HepG2 (cell line): ENCODE measurements around the gene LIPE. TPM values are rescaled to one million over a fixed set of nuclear protein-coding genes. Genes with fewer than 3 reads are reported as not detected.

Experiments
- BRD4 ChIP-seq: sonication (generic); formaldehyde crosslinking; IDR thresholded peaks from 2 replicates; pipeline ENCODE4 v1.4.0; 2020; ENCODE audit warnings: missing genetic modification reagents
- ERF ChIP-seq: IDR thresholded peaks from 2 replicates; pipeline ENCODE4 v1.6.1; 2018; ENCODE audit warnings: missing biosample characterization, missing genetic modification reagents
- ESRRA ChIP-seq: sonication (generic); formaldehyde crosslinking; IDR thresholded peaks from 2 replicates; pipeline ENCODE4 v1.5.1; 2020; ENCODE audit warnings: mild to moderate bottlenecking, low read depth, missing genetic modification reagents
- FOXC1 ChIP-seq: sonication (generic); formaldehyde crosslinking; IDR thresholded peaks from 2 replicates; pipeline ENCODE4 v1.8.0; 2022; ENCODE audit warnings: mild to moderate bottlenecking, missing genetic modification reagents, borderline replicate concordance
- HDAC1 ChIP-seq: sonication (generic); formaldehyde crosslinking; IDR thresholded peaks from 2 replicates; pipeline ENCODE4 v1.5.1; 2020; ENCODE audit warnings: mild to moderate bottlenecking, missing genetic modification reagents
- HNF4A ChIP-seq: sonication (generic); formaldehyde crosslinking; IDR thresholded peaks from 2 replicates; pipeline ENCODE4 v1.4.0; 2020; ENCODE audit warnings: missing genetic modification reagents
- HNF4G ChIP-seq, 2 experiments: sonication (generic) in 1 of 2; formaldehyde crosslinking in 1 of 2; IDR thresholded peaks; 2 replicates each; pipeline versions ENCODE4 v1.4.0 to v1.6.1; 2011 to 2020; ENCODE audit warnings: borderline replicate concordance in 2 of 2, low read depth in 2 of 2, mild to moderate bottlenecking in 2 of 2, low read length in 1 of 2, missing genetic modification reagents in 1 of 2, moderate library complexity in 1 of 2
- KLF16 ChIP-seq, 2 experiments: sonication (generic) in 1 of 2; formaldehyde crosslinking in 1 of 2; IDR thresholded peaks; 2 replicates each; pipeline versions ENCODE4 v1.6.1 to v1.8.0; 2016 to 2023; ENCODE audit warnings: missing genetic modification reagents in 2 of 2, missing compliant biosample characterization in 1 of 2
- NCOA2 ChIP-seq: sonication (generic); formaldehyde crosslinking; IDR thresholded peaks from 2 replicates; pipeline ENCODE4 v1.8.0; 2022; ENCODE audit warnings: inconsistent platforms
- NFE2 ChIP-seq: sonication (generic); formaldehyde crosslinking; IDR thresholded peaks from 2 replicates; pipeline ENCODE4 v1.4.0; 2020; ENCODE audit warnings: missing genetic modification reagents
- NFYB ChIP-seq: sonication (generic); formaldehyde crosslinking; IDR thresholded peaks from 2 replicates; pipeline ENCODE4 v1.4.0; 2020; ENCODE audit warnings: missing genetic modification reagents
- NR2F2 ChIP-seq: IDR thresholded peaks from 2 replicates; pipeline ENCODE4 v1.6.1; 2012; ENCODE audit warnings: low read depth, inconsistent platforms, borderline replicate concordance
- PCBP1 ChIP-seq: fragments of 200-400 bp; formaldehyde crosslinking; IDR thresholded peaks from 2 replicates; pipeline ENCODE4 v1.6.1; 2017; ENCODE audit warnings: mild to moderate bottlenecking, low read depth, low read length, borderline replicate concordance
- SMAD9 ChIP-seq: sonication (generic); formaldehyde crosslinking; IDR thresholded peaks from 2 replicates; pipeline ENCODE4 v1.5.1; 2020; ENCODE audit warnings: mild to moderate bottlenecking, missing genetic modification reagents
- TAF1 ChIP-seq: sonication (generic); formaldehyde crosslinking; IDR thresholded peaks from 2 replicates; pipeline ENCODE4 v1.4.0; 2020; ENCODE audit warnings: missing genetic modification reagents
- ZBTB43 ChIP-seq: sonication (generic); formaldehyde crosslinking; conservative IDR thresholded peaks from 2 replicates; pipeline ENCODE4 v1.4.0; 2020; ENCODE audit warnings: missing genetic modification reagents
- ZNF124 ChIP-seq: sonication (generic); formaldehyde crosslinking; IDR thresholded peaks from 2 replicates; pipeline ENCODE4 v1.4.0; 2020; ENCODE audit warnings: missing genetic modification reagents
- ZNF333 ChIP-seq: sonication (generic); formaldehyde crosslinking; IDR thresholded peaks from 2 replicates; pipeline ENCODE4 v1.4.0; 2020; ENCODE audit warnings: mild to moderate bottlenecking, missing genetic modification reagents, borderline replicate concordance
- ZNF451 ChIP-seq: sonication (generic); formaldehyde crosslinking; IDR thresholded peaks from 2 replicates; pipeline ENCODE4 v1.5.0; 2020; ENCODE audit warnings: mild to moderate bottlenecking, missing genetic modification reagents
- ZNF556 ChIP-seq: sonication (generic); formaldehyde crosslinking; IDR thresholded peaks from 2 replicates; pipeline ENCODE4 v1.4.0; 2020; ENCODE audit warnings: mild to moderate bottlenecking, missing genetic modification reagents, borderline replicate concordance
- ZNF563 ChIP-seq: sonication (generic); formaldehyde crosslinking; IDR thresholded peaks from 2 replicates; pipeline ENCODE4 v1.8.0; 2022; ENCODE audit warnings: mild to moderate bottlenecking, moderate library complexity, missing genetic modification reagents
- ZNF772 ChIP-seq: sonication (generic); formaldehyde crosslinking; IDR thresholded peaks from 2 replicates; pipeline ENCODE4 v1.5.0; 2020; ENCODE audit warnings: mild to moderate bottlenecking, missing genetic modification reagents
- polyA plus RNA-seq, 8 experiments: library from polyadenylated mRNA; depleted of rRNA in 3 of 8; stranded (reverse) in 7 of 8; unstranded in 1 of 8; fragments of >200 nt; fragmentation: Illumina TruSeq in 4 of 8; extraction: Trizol in 4 of 8; gene quantifications; 2 replicates each; pipeline versions ENCODE4 v1.2.1 to v1.2.3, GENCODE V29; 2011 to 2016; ENCODE audit warnings: low read depth in 4 of 8, missing spikeins in 1 of 8, mixed read lengths in 1 of 8; ENCODE audit not compliant: insufficient read depth in 1 of 8
- total RNA-seq, 5 experiments: library from RNA; depleted of rRNA; stranded (reverse); fragments of >200 nt; fragmentation: Illumina TruSeq; extraction: Trizol; gene quantifications; 2 replicates each; pipeline ENCODE4 v1.2.3, GENCODE V29; 2016; ENCODE audit warnings: low read depth in 1 of 5
- TF ChIP-seq, protein P1 (sequence below): sonication (generic); formaldehyde crosslinking; IDR thresholded peaks from 2 replicates; pipeline ENCODE4 v1.5.0; 2020; ENCODE audit warnings: mild to moderate bottlenecking, missing genetic modification reagents, moderate library complexity
- TF ChIP-seq, protein P2 (sequence below): sonication (generic); formaldehyde crosslinking; IDR thresholded peaks from 2 replicates; pipeline ENCODE4 v1.8.0; 2022; ENCODE audit warnings: mild to moderate bottlenecking, missing genetic modification reagents; ENCODE audit not compliant: insufficient replicate concordance
- TF ChIP-seq, protein P3 (sequence below): IDR thresholded peaks from 2 replicates; pipeline ENCODE4 v1.6.1; 2018; ENCODE audit warnings: missing genetic modification reagents, mild to moderate bottlenecking, missing compliant biosample characterization

Gene LIPE
- total and polyA plus RNA-seq, 2 of the 13 experiments (the other 11 are each of a cell fraction or from before 2014, with no cell fraction given): not detected

GRCh38 chr19:42443944-42444398 is 16.8 kb upstream of the LIPE start (continued):
- no peak for TF ChIP-seq SMAD9 (CRISPR knock-in tag)
- TF ChIP-seq PCBP1: no peak
- TF ChIP-seq NR2F2: peak; percentile 43; the same call in 1 of the 2 replicates
- TF ChIP-seq, protein P1, sequence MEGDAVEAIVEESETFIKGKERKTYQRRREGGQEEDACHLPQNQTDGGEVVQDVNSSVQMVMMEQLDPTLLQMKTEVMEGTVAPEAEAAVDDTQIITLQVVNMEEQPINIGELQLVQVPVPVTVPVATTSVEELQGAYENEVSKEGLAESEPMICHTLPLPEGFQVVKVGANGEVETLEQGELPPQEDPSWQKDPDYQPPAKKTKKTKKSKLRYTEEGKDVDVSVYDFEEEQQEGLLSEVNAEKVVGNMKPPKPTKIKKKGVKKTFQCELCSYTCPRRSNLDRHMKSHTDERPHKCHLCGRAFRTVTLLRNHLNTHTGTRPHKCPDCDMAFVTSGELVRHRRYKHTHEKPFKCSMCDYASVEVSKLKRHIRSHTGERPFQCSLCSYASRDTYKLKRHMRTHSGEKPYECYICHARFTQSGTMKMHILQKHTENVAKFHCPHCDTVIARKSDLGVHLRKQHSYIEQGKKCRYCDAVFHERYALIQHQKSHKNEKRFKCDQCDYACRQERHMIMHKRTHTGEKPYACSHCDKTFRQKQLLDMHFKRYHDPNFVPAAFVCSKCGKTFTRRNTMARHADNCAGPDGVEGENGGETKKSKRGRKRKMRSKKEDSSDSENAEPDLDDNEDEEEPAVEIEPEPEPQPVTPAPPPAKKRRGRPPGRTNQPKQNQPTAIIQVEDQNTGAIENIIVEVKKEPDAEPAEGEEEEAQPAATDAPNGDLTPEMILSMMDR (CRISPR knock-in tag): peak; percentile 10; the same call in 1 of the 2 replicates
- TF ChIP-seq ZNF556 (CRISPR knock-in tag): 0 out of 2 replicates have a peak, but pooled peaks have one; percentile 45
- TF ChIP-seq FOXC1 (CRISPR knock-in tag): 0 out of 2 replicates have a peak, but pooled peaks have one; percentile 36
- TF ChIP-seq, protein P2, sequence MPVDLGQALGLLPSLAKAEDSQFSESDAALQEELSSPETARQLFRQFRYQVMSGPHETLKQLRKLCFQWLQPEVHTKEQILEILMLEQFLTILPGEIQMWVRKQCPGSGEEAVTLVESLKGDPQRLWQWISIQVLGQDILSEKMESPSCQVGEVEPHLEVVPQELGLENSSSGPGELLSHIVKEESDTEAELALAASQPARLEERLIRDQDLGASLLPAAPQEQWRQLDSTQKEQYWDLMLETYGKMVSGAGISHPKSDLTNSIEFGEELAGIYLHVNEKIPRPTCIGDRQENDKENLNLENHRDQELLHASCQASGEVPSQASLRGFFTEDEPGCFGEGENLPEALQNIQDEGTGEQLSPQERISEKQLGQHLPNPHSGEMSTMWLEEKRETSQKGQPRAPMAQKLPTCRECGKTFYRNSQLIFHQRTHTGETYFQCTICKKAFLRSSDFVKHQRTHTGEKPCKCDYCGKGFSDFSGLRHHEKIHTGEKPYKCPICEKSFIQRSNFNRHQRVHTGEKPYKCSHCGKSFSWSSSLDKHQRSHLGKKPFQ (CRISPR knock-in tag): no peak
- no peak for TF ChIP-seq ESRRA (CRISPR knock-in tag)
- TF ChIP-seq KLF16 (CRISPR knock-in tag; IDR thresholded peaks at IDR 0.05): peak in 1 of 2 experiments; percentile 81; a peak in 2 of 4 replicates
- no peak for TF ChIP-seq ZNF772 (CRISPR knock-in tag)
- peak; percentile 91 for TF ChIP-seq HNF4G (IDR thresholded peaks at IDR 0.05; ENCODE audit: borderline replicate concordance, low read depth, low read length)
- peak; percentile 86; the same call in 1 of the 2 replicates for TF ChIP-seq HNF4G (CRISPR knock-in tag; IDR thresholded peaks at IDR 0.05; ENCODE audit: borderline replicate concordance, low read depth)
- TF ChIP-seq NCOA2 (CRISPR knock-in tag): peak; percentile 80
- TF ChIP-seq HDAC1: peak; percentile 66
- TF ChIP-seq TAF1 (CRISPR knock-in tag): 0 out of 2 replicates have a peak, but pooled peaks have one; percentile 21
- TF ChIP-seq ZNF333 (CRISPR knock-in tag): no peak
- no peak for TF ChIP-seq BRD4 (CRISPR knock-in tag)
- no peak for TF ChIP-seq ZBTB43 (CRISPR knock-in tag)
- no peak; the same call in none of the 2 replicates for TF ChIP-seq ERF
- TF ChIP-seq HNF4A (CRISPR knock-in tag): peak; percentile 95
- no peak for TF ChIP-seq NFYB (CRISPR knock-in tag)
- no peak for TF ChIP-seq ZNF451
- no peak for TF ChIP-seq ZNF563
- TF ChIP-seq NFE2: no peak
- no peak for TF ChIP-seq ZNF124 (CRISPR knock-in tag)
- TF ChIP-seq, protein P3, sequence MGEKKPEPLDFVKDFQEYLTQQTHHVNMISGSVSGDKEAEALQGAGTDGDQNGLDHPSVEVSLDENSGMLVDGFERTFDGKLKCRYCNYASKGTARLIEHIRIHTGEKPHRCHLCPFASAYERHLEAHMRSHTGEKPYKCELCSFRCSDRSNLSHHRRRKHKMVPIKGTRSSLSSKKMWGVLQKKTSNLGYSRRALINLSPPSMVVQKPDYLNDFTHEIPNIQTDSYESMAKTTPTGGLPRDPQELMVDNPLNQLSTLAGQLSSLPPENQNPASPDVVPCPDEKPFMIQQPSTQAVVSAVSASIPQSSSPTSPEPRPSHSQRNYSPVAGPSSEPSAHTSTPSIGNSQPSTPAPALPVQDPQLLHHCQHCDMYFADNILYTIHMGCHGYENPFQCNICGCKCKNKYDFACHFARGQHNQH: peak; percentile 59
